Measurements from ENCODE around the gene CDC14A. TPM values are rescaled to one million over a fixed set of nuclear protein-coding genes. Genes with fewer than 3 reads are reported as not detected.

Gene CDC14A
- total RNA-seq, 1 donor from 2014 or later = 2.2 TPM

DNA sequence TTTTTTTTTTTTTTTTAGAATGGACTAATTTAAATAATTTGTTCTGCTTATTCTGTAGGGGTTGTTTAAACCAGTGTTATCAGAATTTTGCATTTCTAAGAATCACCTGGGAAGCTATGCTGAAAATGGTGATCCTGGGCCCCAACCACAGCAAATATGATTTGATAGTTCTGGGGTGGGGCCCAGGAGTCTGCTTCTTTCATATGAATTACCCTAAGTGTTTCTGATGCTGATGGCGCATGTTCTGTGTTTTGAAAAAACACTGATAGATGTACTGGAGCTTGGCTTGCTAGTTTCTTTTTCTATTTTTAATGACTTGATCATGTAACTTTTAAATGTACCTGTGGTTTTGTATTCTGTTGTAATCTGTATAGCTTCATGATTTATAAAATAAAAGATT is 89.3 kb downstream of the CDC14A start:
- DNase-seq (ENCODE audit: low spot score) (no peak), ATAC-seq (no peak)

DNA sequence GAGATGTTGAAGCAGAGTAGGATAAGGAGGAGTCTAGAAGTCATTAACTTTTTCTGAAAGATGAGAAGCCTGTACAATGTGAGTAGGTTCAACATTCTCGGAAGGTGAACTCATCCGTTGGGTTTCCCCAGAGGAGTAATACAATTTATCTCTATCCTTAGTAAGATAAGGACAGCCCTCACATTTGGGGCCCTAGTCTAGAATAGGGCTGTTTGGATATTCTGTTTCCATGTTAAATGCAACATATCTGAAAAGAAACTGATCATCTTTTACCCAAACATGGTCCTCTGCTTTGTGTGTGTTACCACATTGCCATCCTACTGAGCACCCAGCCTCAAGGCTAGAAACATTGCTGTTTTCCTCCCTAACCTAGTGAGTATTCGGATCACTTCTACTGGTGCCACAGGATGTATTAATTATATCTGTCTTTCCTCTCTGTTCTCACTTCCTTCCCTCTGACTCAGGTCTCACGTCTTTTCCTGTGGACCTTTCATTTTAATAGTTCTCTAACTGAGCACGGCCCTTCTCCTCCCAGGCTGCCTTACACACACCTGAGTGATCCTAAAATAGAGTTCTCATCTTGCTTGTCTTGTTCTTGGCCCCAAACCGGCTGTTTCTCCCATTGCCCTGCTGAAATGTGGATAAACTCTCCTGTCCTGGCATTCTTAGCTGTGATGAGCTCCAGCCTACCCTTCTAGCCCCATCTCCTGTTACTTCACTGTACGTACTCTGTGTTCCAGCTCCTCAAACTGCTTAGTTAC is 91.7 kb downstream of the CDC14A start:
- ATAC-seq (peak; percentile 24), DNase-seq (ENCODE audit: low spot score) (no peak)

DNA sequence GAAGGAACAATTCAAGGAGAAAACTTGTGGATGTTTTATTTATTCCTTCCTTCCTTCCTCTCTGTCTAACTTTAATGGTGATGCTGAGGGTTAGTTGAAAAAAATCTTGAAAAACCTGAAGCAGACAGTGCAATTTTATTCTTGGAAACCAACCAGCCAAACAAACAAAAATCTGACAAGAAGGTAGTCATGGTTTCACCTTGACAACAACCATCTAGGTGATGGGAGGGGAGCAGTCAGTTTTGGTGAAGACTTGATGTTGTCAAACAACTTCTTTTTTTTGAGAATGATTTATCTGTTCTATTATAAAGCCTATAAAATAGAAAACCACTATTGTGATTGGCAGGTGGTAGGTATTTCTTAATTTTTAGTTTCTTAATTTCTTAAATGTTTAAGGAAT is 93.3 kb downstream of the CDC14A start:
- no peak for DNase-seq (ENCODE audit: low spot score)
- no peak for ATAC-seq

DNA sequence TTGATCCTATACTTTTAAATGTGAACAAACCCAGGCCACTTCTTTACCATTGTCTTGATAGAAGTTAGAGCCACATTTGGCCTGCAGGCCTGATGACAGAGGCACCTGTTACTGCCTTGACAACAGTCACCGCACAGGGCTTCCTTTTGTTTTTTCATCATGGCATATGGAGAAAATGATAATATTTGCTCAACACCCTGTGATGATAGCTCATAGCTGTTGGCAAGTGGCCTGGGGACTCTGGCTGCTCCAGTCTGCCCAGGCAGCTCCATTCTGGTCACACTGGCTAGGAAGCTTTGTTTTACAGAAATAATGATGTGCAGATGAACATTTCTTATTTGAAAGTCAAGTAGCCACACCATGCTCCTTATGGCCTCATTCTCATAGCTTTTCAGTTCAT is 96.1 kb downstream of the CDC14A start:
- ATAC-seq (no peak), DNase-seq (ENCODE audit: low spot score) (no peak)

DNA sequence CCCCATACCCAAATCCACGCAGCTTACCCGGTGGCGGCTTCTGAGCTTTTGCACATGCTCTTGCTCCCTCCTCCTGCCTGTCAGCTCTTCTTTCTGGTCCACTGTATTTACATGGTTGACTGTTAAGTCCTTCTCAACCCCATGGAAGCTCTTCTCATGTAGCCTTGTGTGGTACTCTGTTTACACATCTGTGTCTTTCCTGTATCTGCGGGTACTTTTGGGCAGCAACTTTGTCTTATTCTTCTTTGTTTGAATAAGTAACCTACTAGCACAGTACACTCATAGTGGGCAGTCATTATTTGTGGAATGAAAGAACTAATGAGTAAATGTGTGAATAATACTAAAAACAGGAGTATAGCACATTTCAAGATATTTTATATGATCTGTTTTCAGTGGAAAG is 97.2 kb downstream of the CDC14A start:
- ATAC-seq (no peak), DNase-seq (ENCODE audit: low spot score) (no peak)

DNA sequence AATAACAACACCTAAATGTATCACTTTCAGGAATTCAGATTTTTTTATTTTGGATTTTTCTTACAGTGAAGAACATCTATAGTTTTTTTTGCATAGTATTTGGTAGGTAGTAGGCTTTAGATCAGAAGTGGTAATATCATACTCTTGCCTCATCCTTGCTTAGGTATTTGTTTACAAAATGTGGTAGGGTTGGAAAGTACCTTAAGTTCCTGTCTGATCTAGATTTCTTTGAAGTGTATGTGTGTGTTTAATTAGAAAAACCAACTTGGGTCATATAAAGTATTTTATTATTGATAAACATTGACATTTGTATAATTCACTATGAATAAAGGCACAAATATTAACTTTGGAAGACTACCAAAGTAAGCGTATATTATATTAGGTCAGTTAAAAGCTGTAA is 100.3 kb downstream of the CDC14A start:
- ATAC-seq (no peak), DNase-seq (ENCODE audit: low spot score) (no peak)

DNA sequence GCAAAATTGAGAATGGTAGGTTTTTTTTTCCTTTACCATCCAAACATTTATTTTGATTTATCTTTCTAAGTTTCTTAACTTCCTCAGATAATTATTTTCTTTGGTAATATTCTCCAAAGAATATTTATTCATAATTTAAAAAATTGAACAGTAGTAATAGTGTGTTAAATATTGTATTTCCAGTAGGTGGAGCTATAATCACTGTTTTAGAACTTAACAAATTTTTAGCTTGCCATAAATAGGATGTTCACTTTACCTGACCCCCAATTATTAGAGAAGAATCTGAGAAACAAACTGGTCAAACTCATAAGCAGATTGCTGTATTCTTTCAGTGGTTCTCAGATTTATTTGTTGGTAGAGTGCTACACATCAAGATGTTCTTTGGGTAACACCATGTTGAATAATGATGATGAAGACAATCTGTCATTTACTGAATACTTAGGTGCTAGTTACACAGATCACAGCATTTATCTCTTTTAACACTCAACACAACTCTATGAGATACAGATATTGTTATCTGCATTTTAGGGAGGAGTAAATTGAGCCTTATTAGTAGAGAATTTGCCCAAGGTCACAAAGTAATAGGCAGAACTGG is 103.3 kb downstream of the CDC14A start:
- DNase-seq (ENCODE audit: low spot score) (no peak), ATAC-seq (peak; percentile 41)

DNA sequence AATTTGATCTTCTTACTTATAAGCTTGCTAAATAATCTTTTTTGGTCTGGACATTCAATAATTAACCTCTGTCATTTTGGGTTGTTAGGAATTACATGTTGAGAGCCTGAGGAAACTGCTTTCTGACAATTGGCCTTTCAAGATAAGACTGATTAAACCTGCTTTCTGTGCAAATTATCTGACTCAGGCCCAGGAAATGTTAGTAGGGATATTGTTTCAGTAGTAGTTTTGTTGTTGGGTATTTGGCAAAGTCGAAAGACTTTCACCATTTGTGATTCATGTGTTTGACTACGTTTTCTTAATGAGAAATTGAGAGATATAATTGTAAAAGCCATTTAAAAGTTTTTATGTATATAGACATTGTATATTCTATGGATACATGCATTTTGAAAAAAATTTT is 104.6 kb downstream of the CDC14A start:
- DNase-seq (ENCODE audit: low spot score) (no peak), ATAC-seq (no peak)

DNA sequence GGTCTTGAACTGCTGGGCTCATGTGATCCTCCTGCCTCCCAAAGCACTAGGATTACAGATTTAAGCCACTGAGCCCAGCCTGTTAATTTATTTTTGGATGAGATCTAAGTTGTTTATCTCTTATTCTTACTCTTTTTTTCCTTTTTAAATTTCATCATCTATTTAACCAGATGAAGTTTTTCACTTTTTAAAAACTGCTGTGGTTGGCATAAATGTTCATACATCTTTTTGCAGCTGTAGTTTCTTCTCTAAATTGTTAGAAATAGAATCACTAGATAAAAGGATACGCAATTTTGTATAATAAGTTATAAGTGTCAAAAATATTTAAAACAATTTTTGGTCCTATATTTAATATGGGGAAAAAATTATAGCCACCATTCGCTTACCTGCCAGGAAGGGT is 105.4 kb downstream of the CDC14A start:
- DNase-seq (ENCODE audit: low spot score) (no peak), ATAC-seq (no peak)

DNA sequence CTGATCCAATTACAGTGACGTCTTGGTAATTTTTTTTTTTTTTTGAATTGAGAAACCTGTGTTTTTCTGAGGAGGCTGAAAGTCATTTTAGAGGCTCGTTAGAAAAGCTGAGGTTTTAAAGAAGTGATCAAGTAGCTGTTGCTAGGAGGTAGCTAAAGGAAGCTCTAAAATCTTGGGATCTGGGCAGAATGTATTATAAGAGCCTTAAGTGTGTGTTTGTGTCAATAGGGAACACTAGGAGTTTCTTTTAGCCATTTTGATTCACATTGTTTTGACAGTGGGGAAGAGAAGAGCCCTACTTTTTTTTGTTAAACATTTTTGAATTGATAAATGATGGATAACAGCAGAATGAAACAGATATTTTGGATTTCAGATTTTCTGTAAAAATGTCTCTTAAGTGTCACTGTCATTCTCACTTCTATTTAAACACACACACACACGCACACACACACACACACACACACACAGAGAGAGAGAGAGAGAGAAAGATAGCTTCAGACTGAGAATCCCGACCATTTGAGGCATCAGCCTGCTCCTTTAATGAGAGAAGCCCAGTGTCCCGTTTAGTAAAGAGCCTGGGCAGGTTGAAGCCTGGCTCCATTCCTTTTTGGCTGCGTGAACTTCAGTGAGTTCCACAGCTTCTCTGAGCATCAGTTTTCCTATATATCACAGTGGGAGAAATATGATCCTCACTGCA is 106.5 kb downstream of the CDC14A start:
- DNase-seq (ENCODE audit: low spot score) = no peak
- ATAC-seq = no peak

DNA sequence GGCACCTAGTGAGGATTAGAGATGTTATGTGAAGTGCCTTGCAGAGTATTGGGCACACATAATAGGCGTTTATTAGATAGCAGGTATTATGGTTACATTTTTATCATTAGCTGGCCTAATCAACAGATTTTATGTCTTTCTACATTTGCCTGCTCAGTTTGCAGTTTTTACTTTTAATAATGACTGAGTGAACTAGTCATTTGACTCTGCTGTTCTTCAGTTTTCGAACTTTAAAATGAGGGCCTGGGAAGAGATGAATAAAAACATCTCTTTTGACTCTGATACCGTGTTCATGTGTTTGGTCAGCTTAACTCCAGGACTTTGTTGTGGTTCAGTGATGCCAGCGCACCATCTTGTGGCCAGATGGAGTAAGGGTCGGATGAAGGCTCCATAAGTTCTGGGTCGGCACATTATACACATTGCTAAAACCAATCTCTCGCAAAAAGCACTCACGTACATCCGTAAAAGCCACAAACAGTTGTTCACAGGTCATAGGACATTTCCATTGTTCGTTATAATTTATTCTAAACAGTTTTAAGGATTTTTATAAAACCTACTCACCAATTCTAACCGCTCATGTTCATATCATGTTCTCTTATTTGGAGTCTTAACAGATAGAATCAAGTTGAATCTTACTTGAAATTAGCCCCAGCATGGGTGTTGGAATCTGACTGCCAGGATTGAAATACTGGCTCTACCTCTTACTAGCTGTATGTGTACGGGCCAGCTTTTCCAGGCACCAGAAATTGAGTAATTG is 107.2 kb downstream of the CDC14A start:
- peak; percentile 89 for ATAC-seq
- peak; percentile 67 for DNase-seq (ENCODE audit: low spot score)

DNA sequence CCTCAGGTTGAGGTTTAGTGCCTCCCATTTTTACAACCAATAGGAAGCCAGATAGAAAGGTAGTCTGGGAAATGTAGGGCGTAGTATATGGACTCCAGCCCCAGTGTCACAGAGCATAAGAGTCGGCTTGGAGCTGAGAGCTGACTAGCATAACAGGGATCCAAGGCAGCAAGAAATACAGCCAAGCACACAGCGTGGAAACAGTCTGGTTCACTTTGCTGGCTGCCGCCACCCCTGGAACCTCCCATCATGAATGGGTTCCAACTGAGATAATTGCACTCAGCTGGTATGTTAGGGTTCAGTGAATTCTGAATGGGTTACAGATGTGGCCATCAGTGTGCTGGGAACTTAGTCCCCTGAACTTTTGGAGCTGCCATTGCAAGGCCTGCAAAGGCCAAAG is 108.9 kb downstream of the CDC14A start:
- ATAC-seq (no peak), DNase-seq (ENCODE audit: low spot score) (no peak)

DNA sequence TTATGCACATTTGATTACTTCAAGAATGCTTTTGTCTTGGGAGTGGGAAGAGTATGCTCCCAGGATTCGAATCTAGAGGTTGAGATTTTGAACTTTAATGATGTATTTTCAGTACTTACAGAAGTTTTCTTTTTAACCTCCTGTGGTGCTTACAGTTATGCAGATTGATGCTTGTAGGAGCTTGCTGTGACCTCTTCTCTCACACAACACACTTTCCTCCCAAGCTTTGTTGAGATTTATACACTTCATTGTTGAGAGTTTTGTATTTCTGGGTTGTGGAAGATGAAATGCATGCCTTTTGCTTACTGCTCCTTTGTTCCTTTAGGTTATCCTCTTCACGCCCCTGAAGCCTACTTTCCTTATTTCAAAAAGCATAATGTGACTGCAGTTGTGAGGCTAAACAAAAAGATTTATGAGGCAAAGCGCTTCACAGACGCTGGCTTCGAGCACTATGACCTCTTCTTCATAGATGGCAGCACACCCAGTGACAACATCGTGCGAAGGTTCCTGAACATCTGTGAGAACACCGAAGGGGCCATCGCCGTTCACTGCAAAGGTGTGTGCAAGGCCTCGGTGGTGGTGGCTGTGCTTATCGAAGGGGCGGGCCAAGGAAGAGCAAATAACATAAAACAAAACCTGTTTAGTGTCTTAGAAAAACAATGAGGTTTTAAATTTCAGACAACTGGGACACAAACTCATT is 110.2 kb downstream of the CDC14A start:
- no peak for ATAC-seq

DNA sequence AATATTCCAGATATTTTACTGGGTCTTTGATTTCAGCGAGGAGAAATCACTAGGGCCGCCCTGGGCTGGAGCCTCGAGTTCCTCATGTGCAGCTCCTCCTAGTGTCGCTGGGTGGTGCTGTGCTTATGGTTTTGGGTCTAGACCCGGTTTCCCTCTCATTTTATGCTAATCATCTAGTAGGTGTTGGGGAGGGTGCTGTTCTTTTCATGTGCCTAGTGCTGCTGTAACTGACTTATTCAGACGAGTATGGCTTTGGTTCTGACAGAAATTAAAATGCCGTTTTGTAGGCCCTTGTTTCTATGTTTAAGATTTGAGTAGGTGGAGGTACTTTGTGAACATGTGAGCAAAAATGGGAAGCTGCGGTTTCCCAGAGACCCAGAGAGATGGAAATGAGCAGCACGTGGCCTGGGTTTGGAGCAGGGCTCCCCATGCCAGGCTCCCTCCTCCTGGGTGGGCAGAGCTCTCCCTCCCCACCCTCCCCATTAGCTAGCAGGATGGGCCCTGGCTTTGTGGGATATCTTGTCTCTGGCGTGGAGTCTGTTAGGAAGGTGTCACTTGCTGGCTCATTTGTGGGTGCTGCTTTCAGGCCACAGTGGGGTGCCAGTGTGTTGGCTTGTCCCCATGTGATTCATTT is 111.6 kb downstream of the CDC14A start:
- ATAC-seq (peak; percentile 96), DNase-seq (ENCODE audit: low spot score) (peak; percentile 68)

More for the DNA sequence above, 110.2 kb downstream of the CDC14A start:
- no peak for DNase-seq (ENCODE audit: low spot score)

DNA sequence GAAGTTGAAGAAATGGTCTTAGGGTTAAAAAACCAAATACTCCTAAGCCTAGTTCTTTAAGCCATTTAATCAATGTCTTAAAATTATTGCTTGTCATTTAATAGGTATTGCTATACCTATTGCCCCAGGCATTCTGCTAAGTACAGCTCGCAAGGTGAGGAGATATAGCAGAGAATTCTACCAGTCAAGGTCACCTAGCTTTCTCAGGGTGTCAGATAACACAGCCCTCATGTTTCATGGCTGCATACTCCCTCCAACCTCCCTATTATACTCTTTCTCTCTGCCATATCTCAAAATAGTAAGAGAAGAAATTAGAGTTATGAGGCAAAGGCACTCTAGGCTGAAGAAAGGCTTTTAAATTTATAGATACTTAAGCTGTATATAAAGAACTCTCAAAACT is 117.3 kb downstream of the CDC14A start:
- DNase-seq (ENCODE audit: low spot score) (no peak), ATAC-seq (no peak)

DNA sequence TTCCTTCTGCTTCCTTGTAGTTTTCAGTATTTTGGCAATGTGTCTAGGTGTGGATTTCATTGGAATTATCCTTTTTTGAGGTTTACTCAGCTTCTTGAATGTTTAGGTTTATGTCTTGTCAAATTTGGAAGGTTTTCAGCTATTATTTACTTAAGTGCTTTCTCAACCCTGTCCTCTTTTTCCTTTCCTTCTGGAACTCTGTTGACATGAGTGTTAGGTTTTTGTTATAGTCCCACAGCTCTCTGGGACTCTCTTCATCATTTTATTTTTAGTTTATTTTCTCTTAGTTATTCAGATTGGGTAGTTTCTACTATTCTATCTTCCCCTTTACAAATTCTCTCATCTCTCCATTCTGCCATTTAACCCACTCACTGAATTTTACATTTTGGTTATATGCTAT is 122.5 kb downstream of the CDC14A start:
- DNase-seq (ENCODE audit: low spot score) (no peak), ATAC-seq (peak; percentile 37)

DNA sequence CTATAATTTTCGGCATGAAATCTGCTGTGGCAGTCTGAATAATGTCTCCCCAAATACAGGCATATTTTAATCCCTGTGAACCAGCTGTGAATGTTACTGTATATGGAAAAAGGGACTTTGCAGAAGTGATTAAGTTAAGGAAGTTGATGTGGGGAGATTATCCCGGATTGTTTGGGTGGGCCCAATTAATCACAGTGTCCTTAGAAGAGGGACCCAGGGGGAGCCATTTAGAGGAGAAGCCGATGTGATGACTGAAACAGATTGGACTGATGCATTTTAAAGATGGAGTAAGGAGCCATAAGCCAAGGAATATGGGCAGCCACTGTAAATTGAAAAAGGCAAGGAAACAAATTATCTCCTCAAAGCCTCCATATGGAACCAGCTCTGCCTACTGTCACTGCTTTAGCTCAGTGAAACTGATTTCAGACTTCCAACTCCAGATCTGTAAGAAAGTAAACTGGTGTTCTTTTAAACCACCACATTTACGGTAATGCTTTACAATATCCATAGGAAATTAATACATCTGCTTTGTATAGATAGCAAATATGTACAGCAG is 124.5 kb downstream of the CDC14A start:
- no peak for ATAC-seq
- no peak for DNase-seq (ENCODE audit: low spot score)

DNA sequence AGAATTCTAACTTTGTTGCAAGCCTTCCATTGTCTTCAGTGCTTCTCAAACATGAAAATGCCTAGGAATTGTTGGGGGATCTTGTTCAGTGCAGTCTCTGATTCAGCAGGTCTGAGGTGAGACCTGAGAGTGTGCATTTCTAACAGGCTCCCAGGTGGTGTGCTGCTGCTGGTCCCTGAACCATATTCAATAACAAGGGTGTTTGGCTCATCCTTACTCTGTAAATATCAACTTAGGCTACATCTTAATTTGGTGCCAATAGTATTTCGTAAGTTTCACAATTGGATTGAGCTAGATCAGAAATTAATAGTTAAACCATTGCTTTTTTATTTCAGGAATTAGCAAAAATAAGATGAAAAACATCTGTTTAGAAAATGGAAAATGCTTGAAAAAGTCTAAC is 126.5 kb downstream of the CDC14A start:
- ATAC-seq (peak; percentile 95), DNase-seq (ENCODE audit: low spot score) (no peak)

DNA sequence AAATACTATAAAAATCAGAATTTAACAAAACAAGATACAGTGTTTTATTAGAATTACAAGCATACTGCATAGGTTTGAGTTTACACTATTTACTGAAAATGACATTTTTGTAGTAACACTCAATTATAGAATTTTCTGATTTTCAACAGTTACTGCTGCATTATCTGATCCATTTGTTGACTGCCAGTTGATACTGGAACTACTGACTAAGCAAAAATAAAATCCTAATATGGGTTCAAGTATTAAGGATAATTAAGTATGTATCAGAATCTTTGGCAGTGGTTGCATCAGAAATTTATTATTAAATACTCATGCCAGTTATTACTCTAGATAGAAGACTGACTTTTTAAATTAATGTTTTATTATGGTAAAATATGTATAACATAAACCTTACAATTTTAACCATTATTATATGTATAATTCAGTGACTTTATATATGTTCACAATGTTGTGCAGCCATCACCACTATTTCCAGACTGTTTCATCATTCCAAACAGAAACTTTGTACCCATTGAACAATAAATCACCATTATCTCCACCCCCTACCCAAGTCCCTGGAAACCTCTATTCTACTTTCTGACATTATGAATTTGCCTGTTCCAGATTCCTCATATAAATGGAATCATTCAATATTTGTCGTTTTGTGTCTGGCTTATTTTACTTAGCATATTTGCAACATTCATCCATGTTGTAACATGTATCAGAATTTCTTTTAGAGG is 127.5 kb downstream of the CDC14A start:
- DNase-seq (ENCODE audit: low spot score) = no peak
- peak; percentile 26 for ATAC-seq
